ENCODE data around the gene ADCYAP1R1. TPM values are rescaled to one million over a fixed set of nuclear protein-coding genes. Genes with fewer than 3 reads are reported as not detected.

The ADCYAP1R1 gene
- total and polyA plus RNA-seq, 5 donors from 2014 or later: not detected

- Histone ChIP-seq H3K4me3 (ENCODE audit: low read depth, low read length) (no peak overlapping the region), H3K27me3 (ENCODE audit: control insufficient read depth, insufficient read depth, low read length) (no peaks in the 10 kb centered on the region), H3K4me1 (ENCODE audit: control insufficient read depth, insufficient read depth, low read length, poor library complexity, severe bottlenecking) (no peaks in the 10 kb centered on the region), H3K36me3 (ENCODE audit: control insufficient read depth, insufficient read depth, low read length) (no peaks in the 10 kb centered on the region), H3K9me3 (ENCODE audit: control insufficient read depth in 2 of 2, low read length in 2 of 2) (no peaks in the 10 kb centered on the region), H3K27ac (ENCODE audit: insufficient read depth, low read length, poor library complexity, severe bottlenecking) (no peak overlapping the region)
- no peak for DNase-seq
- Mint-ChIP-seq H3K9me3 (peaks cover 0 to 3% (median 0%) of the 10 kb centered on the region in 7 donors), H3K4me3 (no peak overlapping the region), H3K27me3 (no peaks in the 10 kb centered on the region), H3K4me1 (no peaks in the 10 kb centered on the region), H3K36me3 (no peaks in the 10 kb centered on the region), H3K27ac (no peak overlapping the region)
- no peak for ATAC-seq (ENCODE audit: low read depth in 2 of 2)
Measured at GRCh38 chr7:31062746-31063435, 10.8 kb downstream of the ADCYAP1R1 start.

- Histone ChIP-seq H3K27me3 (ENCODE audit: control insufficient read depth, insufficient read depth, low read length) (no peaks in the 10 kb centered on the region), H3K27ac (ENCODE audit: insufficient read depth, low read length, poor library complexity, severe bottlenecking) (no peak overlapping the region), H3K9me3 (ENCODE audit: control insufficient read depth in 2 of 2, low read length in 2 of 2) (no peaks in the 10 kb centered on the region), H3K4me3 (ENCODE audit: low read depth, low read length) (no peak overlapping the region), H3K36me3 (ENCODE audit: control insufficient read depth, insufficient read depth, low read length) (no peaks in the 10 kb centered on the region), H3K4me1 (ENCODE audit: control insufficient read depth, insufficient read depth, low read length, poor library complexity, severe bottlenecking) (no peaks in the 10 kb centered on the region)
- Mint-ChIP-seq H3K27ac (peak overlapping the region in 1 of 3 donors; percentile 57), H3K27me3 (no peaks in the 10 kb centered on the region), H3K36me3 (no peaks in the 10 kb centered on the region), H3K4me3 (no peak overlapping the region), H3K9me3 (peaks cover 0 to 3% (median 0%) of the 10 kb centered on the region in 7 donors), H3K4me1 (no peaks in the 10 kb centered on the region)
- no peak for DNase-seq
- no peak for ATAC-seq (ENCODE audit: low read depth in 2 of 2)
Measured at GRCh38 chr7:31065021-31065593, 13.0 kb downstream of the ADCYAP1R1 start.

DNA sequence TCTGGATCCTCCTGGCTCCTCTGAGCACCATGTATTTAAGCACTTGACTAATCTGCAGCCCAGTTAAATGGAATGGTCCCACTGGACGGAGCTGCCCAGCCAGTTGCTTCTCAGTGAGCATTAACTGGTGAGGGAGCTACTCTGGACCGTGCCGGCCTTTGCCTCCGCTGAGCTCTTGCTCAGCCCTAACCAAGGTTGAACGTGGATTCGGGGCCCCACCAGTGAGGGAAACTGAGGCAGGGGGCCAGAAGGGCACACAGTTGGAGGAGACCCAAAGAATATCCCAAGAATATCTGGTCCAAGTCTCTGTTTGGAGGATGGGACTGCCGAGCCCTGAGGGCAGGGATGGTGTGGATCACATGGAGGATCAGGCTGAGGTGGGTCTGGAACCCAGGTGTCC, 13.7 kb downstream of the ADCYAP1R1 start:
- DNase-seq: no peak
- Histone ChIP-seq H3K4me1 (ENCODE audit: control insufficient read depth, insufficient read depth, low read length, poor library complexity, severe bottlenecking) (no peaks in the 10 kb centered on the region), H3K4me3 (ENCODE audit: low read depth, low read length) (no peak overlapping the region), H3K27me3 (ENCODE audit: control insufficient read depth, insufficient read depth, low read length) (no peaks in the 10 kb centered on the region), H3K9me3 (ENCODE audit: control insufficient read depth in 2 of 2, low read length in 2 of 2) (no peaks in the 10 kb centered on the region), H3K36me3 (ENCODE audit: control insufficient read depth, insufficient read depth, low read length) (no peaks in the 10 kb centered on the region), H3K27ac (ENCODE audit: insufficient read depth, low read length, poor library complexity, severe bottlenecking) (no peak overlapping the region)
- H3K27me3 Mint-ChIP-seq: no peaks in the 10 kb centered on the region
- no peaks in the 10 kb centered on the region for H3K9me3 Mint-ChIP-seq
- no peak overlapping the region for H3K27ac Mint-ChIP-seq
- no peak for ATAC-seq (ENCODE audit: low read depth in 2 of 2)
- no peak overlapping the region for H3K4me3 Mint-ChIP-seq
- no peaks in the 10 kb centered on the region for H3K36me3 Mint-ChIP-seq
- H3K4me1 Mint-ChIP-seq: no peaks in the 10 kb centered on the region

GRCh38 chr7:31066516-31067130, 14.5 kb downstream of the ADCYAP1R1 start:
- H3K27me3 Mint-ChIP-seq: no peaks in the 10 kb centered on the region
- no peak overlapping the region for H3K4me3 Mint-ChIP-seq

DNA sequence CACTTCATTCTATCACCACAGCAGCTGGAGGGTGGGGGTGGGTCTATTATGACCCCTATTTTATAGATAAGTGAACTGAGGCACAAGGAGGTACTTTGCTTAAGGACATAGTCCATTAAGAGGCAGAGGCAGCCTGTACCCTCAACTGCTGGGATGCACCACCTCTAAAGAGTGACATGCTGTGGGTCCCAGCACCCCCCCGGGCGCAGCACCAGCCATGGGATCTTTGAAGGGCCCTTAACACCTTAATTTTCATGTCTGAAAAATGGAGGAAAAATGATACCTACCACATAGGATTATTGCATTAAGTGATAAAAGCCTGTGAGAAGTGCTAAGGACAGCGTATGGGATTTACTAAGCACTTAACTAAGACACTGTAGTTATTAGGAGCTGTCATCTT, 15.4 kb downstream of the ADCYAP1R1 start:
- Mint-ChIP-seq H3K4me1 (no peaks in the 10 kb centered on the region), H3K36me3 (no peaks in the 10 kb centered on the region), H3K27ac (no peak overlapping the region), H3K4me3 (no peak overlapping the region), H3K27me3 (peaks cover 1% of the 10 kb centered on the region), H3K9me3 (no peaks in the 10 kb centered on the region)
- Histone ChIP-seq H3K27me3 (ENCODE audit: control insufficient read depth, insufficient read depth, low read length) (no peaks in the 10 kb centered on the region), H3K4me1 (ENCODE audit: control insufficient read depth, insufficient read depth, low read length, poor library complexity, severe bottlenecking) (no peaks in the 10 kb centered on the region), H3K27ac (ENCODE audit: insufficient read depth, low read length, poor library complexity, severe bottlenecking) (no peak overlapping the region), H3K4me3 (ENCODE audit: low read depth, low read length) (no peak overlapping the region), H3K9me3 (ENCODE audit: control insufficient read depth in 2 of 2, low read length in 2 of 2) (no peaks in the 10 kb centered on the region), H3K36me3 (ENCODE audit: control insufficient read depth, insufficient read depth, low read length) (no peaks in the 10 kb centered on the region)
- no peak for ATAC-seq (ENCODE audit: low read depth in 2 of 2)
- no peak for DNase-seq

More at GRCh38 chr7:31066516-31067130, 14.5 kb downstream of the ADCYAP1R1 start:
- no peak for DNase-seq
- no peaks in the 10 kb centered on the region for H3K4me1 ChIP-seq (ENCODE audit: control insufficient read depth, insufficient read depth, low read length, poor library complexity, severe bottlenecking)
- Mint-ChIP-seq H3K9me3 (no peaks in the 10 kb centered on the region), H3K4me1 (no peaks in the 10 kb centered on the region), H3K27ac (peak overlapping the region in 1 of 3 donors; percentile 57), H3K36me3 (no peaks in the 10 kb centered on the region)
- H3K27me3 ChIP-seq (ENCODE audit: control insufficient read depth, insufficient read depth, low read length): no peaks in the 10 kb centered on the region
- H3K27ac ChIP-seq (ENCODE audit: insufficient read depth, low read length, poor library complexity, severe bottlenecking): no peak overlapping the region
- H3K9me3 ChIP-seq (ENCODE audit: control insufficient read depth in 2 of 2, low read length in 2 of 2): no peaks in the 10 kb centered on the region
- no peak for ATAC-seq (ENCODE audit: low read depth in 2 of 2)
- no peaks in the 10 kb centered on the region for H3K36me3 ChIP-seq (ENCODE audit: control insufficient read depth, insufficient read depth, low read length)
- H3K4me3 ChIP-seq (ENCODE audit: low read depth, low read length): no peak overlapping the region

- Mint-ChIP-seq H3K36me3 (no peaks in the 10 kb centered on the region), H3K4me3 (no peak overlapping the region), H3K27ac (no peak overlapping the region), H3K4me1 (no peaks in the 10 kb centered on the region), H3K27me3 (peaks cover 4% of the 10 kb centered on the region), H3K9me3 (no peaks in the 10 kb centered on the region)
- DNase-seq (no peak), ATAC-seq (ENCODE audit: low read depth in 2 of 2) (no peak)
- Histone ChIP-seq H3K9me3 (ENCODE audit: control insufficient read depth in 2 of 2, low read length in 2 of 2) (no peaks in the 10 kb centered on the region), H3K27me3 (ENCODE audit: control insufficient read depth, insufficient read depth, low read length) (no peaks in the 10 kb centered on the region), H3K27ac (ENCODE audit: insufficient read depth, low read length, poor library complexity, severe bottlenecking) (no peak overlapping the region), H3K36me3 (ENCODE audit: control insufficient read depth, insufficient read depth, low read length) (no peaks in the 10 kb centered on the region), H3K4me1 (ENCODE audit: control insufficient read depth, insufficient read depth, low read length, poor library complexity, severe bottlenecking) (no peaks in the 10 kb centered on the region), H3K4me3 (ENCODE audit: low read depth, low read length) (no peak overlapping the region)
Measured at GRCh38 chr7:31068006-31068675, 16.0 kb downstream of the ADCYAP1R1 start.

GRCh38 chr7:31069860-31070555, 17.9 kb downstream of the ADCYAP1R1 start:
- Mint-ChIP-seq H3K4me3 (no peak overlapping the region), H3K27ac (no peak overlapping the region), H3K9me3 (no peaks in the 10 kb centered on the region), H3K36me3 (no peaks in the 10 kb centered on the region), H3K27me3 (peaks cover 4% of the 10 kb centered on the region), H3K4me1 (no peaks in the 10 kb centered on the region)
- no peaks in the 10 kb centered on the region for H3K36me3 ChIP-seq (ENCODE audit: control insufficient read depth, insufficient read depth, low read length)
- DNase-seq (no peak), ATAC-seq (ENCODE audit: low read depth in 2 of 2) (no peak)
- H3K27ac ChIP-seq (ENCODE audit: insufficient read depth, low read length, poor library complexity, severe bottlenecking): no peak overlapping the region
- no peaks in the 10 kb centered on the region for H3K9me3 ChIP-seq (ENCODE audit: control insufficient read depth in 2 of 2, low read length in 2 of 2)
- no peaks in the 10 kb centered on the region for H3K27me3 ChIP-seq (ENCODE audit: control insufficient read depth, insufficient read depth, low read length)
- H3K4me1 ChIP-seq (ENCODE audit: control insufficient read depth, insufficient read depth, low read length, poor library complexity, severe bottlenecking): no peaks in the 10 kb centered on the region
- no peak overlapping the region for H3K4me3 ChIP-seq (ENCODE audit: low read depth, low read length)
